Measurements from ENCODE around the gene SYS1.

SYS1 gene

GRCh38 chr20:45370571-45371160, 7.7 kb downstream of the SYS1 start:
- Histone ChIP-seq H3K9ac (no peak overlapping the region), H3K4me3 (ENCODE audit: low read depth, low read length) (no peak overlapping the region), H2AFZ (no peak overlapping the region), H3K79me2 (peaks cover 10% of the 10 kb centered on the region), H3K36me3 (ENCODE audit: control insufficient read depth, insufficient read depth, low read length) (no peaks in the 10 kb centered on the region), H3K4me2 (ENCODE audit: low read length) (no peak overlapping the region), H3K9me3 (ENCODE audit: control insufficient read depth, low read length) (no peaks in the 10 kb centered on the region), H3K27ac (no peak overlapping the region), H3K27me3 (ENCODE audit: control insufficient read depth, insufficient read depth, low read length) (no peaks in the 10 kb centered on the region), H3K4me1 (no peaks in the 10 kb centered on the region)
- TF ChIP-seq, protein P1, sequence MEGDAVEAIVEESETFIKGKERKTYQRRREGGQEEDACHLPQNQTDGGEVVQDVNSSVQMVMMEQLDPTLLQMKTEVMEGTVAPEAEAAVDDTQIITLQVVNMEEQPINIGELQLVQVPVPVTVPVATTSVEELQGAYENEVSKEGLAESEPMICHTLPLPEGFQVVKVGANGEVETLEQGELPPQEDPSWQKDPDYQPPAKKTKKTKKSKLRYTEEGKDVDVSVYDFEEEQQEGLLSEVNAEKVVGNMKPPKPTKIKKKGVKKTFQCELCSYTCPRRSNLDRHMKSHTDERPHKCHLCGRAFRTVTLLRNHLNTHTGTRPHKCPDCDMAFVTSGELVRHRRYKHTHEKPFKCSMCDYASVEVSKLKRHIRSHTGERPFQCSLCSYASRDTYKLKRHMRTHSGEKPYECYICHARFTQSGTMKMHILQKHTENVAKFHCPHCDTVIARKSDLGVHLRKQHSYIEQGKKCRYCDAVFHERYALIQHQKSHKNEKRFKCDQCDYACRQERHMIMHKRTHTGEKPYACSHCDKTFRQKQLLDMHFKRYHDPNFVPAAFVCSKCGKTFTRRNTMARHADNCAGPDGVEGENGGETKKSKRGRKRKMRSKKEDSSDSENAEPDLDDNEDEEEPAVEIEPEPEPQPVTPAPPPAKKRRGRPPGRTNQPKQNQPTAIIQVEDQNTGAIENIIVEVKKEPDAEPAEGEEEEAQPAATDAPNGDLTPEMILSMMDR (IDR thresholded peaks at IDR 0.05) = no peak

DNA sequence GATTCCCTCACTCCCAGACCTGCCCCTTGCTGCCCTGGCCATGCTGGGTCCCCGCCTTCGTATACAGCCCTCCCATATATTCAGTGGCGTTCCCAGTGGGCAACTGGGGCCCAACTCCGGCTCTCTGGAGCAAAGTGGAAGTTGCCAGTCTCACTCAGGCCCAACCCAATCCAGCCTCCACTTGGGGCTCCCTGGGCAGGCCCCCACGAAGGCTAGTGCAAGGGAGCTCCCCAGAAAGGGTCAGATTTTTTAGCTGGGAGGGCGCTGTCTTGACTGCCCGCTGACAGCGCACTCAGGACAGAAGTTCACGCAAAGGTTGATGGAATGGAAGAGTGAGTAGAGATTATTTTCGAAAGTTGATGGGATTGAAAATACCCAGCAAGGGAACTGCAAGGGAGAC, 9.3 kb downstream of the SYS1 start:
- H3K27me3 ChIP-seq (ENCODE audit: control insufficient read depth, insufficient read depth, low read length) = no peaks in the 10 kb centered on the region
- H3K27ac ChIP-seq = no peak overlapping the region
- H3K9me3 ChIP-seq (ENCODE audit: control insufficient read depth, low read length) = no peaks in the 10 kb centered on the region
- H3K79me2 ChIP-seq = peaks cover 10% of the 10 kb centered on the region
- TF ChIP-seq, protein P1 (IDR thresholded peaks at IDR 0.05) = no peak
- no peak overlapping the region for H3K4me3 ChIP-seq (ENCODE audit: low read depth, low read length)
- no peak overlapping the region for H2AFZ ChIP-seq
- H3K4me1 ChIP-seq = peaks cover 4% of the 10 kb centered on the region
- no peak overlapping the region for H3K9ac ChIP-seq
- no peak overlapping the region for H3K4me2 ChIP-seq (ENCODE audit: low read length)
- no peaks in the 10 kb centered on the region for H3K36me3 ChIP-seq (ENCODE audit: control insufficient read depth, insufficient read depth, low read length)

- TF ChIP-seq, protein P1 (IDR thresholded peaks at IDR 0.05) = no peak
- H3K27ac ChIP-seq = no peak overlapping the region
- peaks cover 10% of the 10 kb centered on the region for H3K79me2 ChIP-seq
- H3K4me3 ChIP-seq (ENCODE audit: low read depth, low read length) = no peak overlapping the region
- H3K4me2 ChIP-seq (ENCODE audit: low read length) = no peak overlapping the region
- no peaks in the 10 kb centered on the region for H3K27me3 ChIP-seq (ENCODE audit: control insufficient read depth, insufficient read depth, low read length)
- H2AFZ ChIP-seq = peak overlapping the region; percentile 78
- H3K9ac ChIP-seq = no peak overlapping the region
- peaks cover 9% of the 10 kb centered on the region for H3K4me1 ChIP-seq
- H3K9me3 ChIP-seq (ENCODE audit: control insufficient read depth, low read length) = no peaks in the 10 kb centered on the region
- no peaks in the 10 kb centered on the region for H3K36me3 ChIP-seq (ENCODE audit: control insufficient read depth, insufficient read depth, low read length)
These were observed 9.8 kb downstream of the SYS1 start for GRCh38 chr20:45372646-45373352.

- peaks cover 10% of the 10 kb centered on the region for H3K79me2 ChIP-seq
- no peaks in the 10 kb centered on the region for H3K27me3 ChIP-seq (ENCODE audit: control insufficient read depth, insufficient read depth, low read length)
- no peak overlapping the region for H3K27ac ChIP-seq
- H3K4me2 ChIP-seq (ENCODE audit: low read length) = peak overlapping the region; percentile 47
- no peak overlapping the region for H3K9ac ChIP-seq
- H3K9me3 ChIP-seq (ENCODE audit: control insufficient read depth, low read length) = no peaks in the 10 kb centered on the region
- TF ChIP-seq, protein P1 (IDR thresholded peaks at IDR 0.05) = peak; percentile 95
- no peaks in the 10 kb centered on the region for H3K36me3 ChIP-seq (ENCODE audit: control insufficient read depth, insufficient read depth, low read length)
- peaks cover 11% of the 10 kb centered on the region for H3K4me1 ChIP-seq
- peak overlapping the region; percentile 78 for H2AFZ ChIP-seq
- H3K4me3 ChIP-seq (ENCODE audit: low read depth, low read length) = peak overlapping the region; percentile 14
These were observed 10.6 kb downstream of the SYS1 start for GRCh38 chr20:45373353-45374100.
